Fibroblast of the aortic adventitia (primary cell): ENCODE data around the gene IWS1. TPM values are rescaled to one million over a fixed set of nuclear protein-coding genes. Genes with fewer than 3 reads are reported as not detected.
"Not testable (repeated sequence)": the region's sequence is repeated elsewhere in the genome, so short reads cannot be mapped to it uniquely, and the experiment has no call there.

Experiments
- DNase-seq: peaks from one replicate; pipeline ENCODE4 v3.0.0-alpha.2; 2010; ENCODE audit warnings: low read depth
- H3K4me3 ChIP-seq: 2 replicates; pipeline ENCODE4 v1.5.1; 2011; ENCODE audit warnings: low read depth, mild to moderate bottlenecking, control low read depth, low read length, moderate library complexity
- CTCF ChIP-seq: IDR thresholded peaks from 2 replicates; pipeline ENCODE4 v1.5.1; 2011; ENCODE audit warnings: mild to moderate bottlenecking, low read length, control low read depth, inconsistent platforms; ENCODE audit not compliant: insufficient read depth
- total RNA-seq: library from RNA; depleted of rRNA; stranded (reverse); fragments of >200 nt; gene quantifications from 2 replicates; pipeline ENCODE4 v1.2.3, GENCODE V29; 2012; ENCODE audit warnings: low replicate concordance

The IWS1 gene
- total RNA-seq, 1 donor = 37.7 TPM

GRCh38 chr2:127572841-127573240 lies 46.6 kb upstream of the IWS1 start:
- no peak for TF ChIP-seq CTCF
- H3K4me3 ChIP-seq = no peak overlapping the region
- DNase-seq = no peak

GRCh38 chr2:127572352-127572751 lies 46.1 kb upstream of the IWS1 start:
- H3K4me3 ChIP-seq, DNase-seq: not testable (repeated sequence)

- TF ChIP-seq CTCF = no peak
- peak; percentile 74 for DNase-seq
- no peak overlapping the region for H3K4me3 ChIP-seq
Observed at GRCh38 chr2:127570282-127571250, 44.3 kb upstream of the IWS1 start.

GRCh38 chr2:127569666-127570065 lies 43.4 kb upstream of the IWS1 start:
- TF ChIP-seq CTCF = no peak
- H3K4me3 ChIP-seq = no peak overlapping the region
- no peak for DNase-seq

GRCh38 chr2:127568128-127568527 lies 41.8 kb upstream of the IWS1 start:
- no peak for DNase-seq
- no peak for TF ChIP-seq CTCF
- H3K4me3 ChIP-seq = no peak overlapping the region

GRCh38 chr2:127567351-127567854 lies 41.1 kb upstream of the IWS1 start:
- TF ChIP-seq CTCF = no peak
- H3K4me3 ChIP-seq = no peak overlapping the region
- DNase-seq = no peak

- no peak for DNase-seq
- no peak overlapping the region for H3K4me3 ChIP-seq
- no peak for TF ChIP-seq CTCF
Observed at GRCh38 chr2:127566576-127566975, 40.3 kb upstream of the IWS1 start.
